Keratinocyte (primary cell): ENCODE measurements around the gene BCAR3. TPM values are rescaled to one million over a fixed set of nuclear protein-coding genes. Genes with fewer than 3 reads are reported as not detected.

Source experiments
- DNase-seq: peaks from one replicate; pipeline ENCODE4 v3.0.0-alpha.2; 2011; ENCODE audit warnings: low read depth, missing footprints, low spot score
- FAIRE-seq: peaks from 2 replicates; lab custom pipeline; 2011; peaks lifted over from hg19 to GRCh38; lab: Jason Lieb, UNC
- H2AFZ ChIP-seq: 2 replicates; pipeline ENCODE4 v1.6.0; 2012; ENCODE audit warnings: low read length, control low read depth, inconsistent platforms; ENCODE audit not compliant: control insufficient read depth
- H3K27ac ChIP-seq: 2 replicates; pipeline ENCODE4 v1.5.1; 2011; ENCODE audit warnings: low read length; ENCODE audit not compliant: control insufficient read depth, insufficient read depth
- H3K27me3 ChIP-seq: 3 replicates; pipeline ENCODE4 v1.6.0; 2011; ENCODE audit warnings: low read length; ENCODE audit not compliant: control insufficient read depth, insufficient read depth; ENCODE audit errors: extremely low read depth
- H3K36me3 ChIP-seq, 2 experiments: 2 replicates in 1 of 2; 3 replicates in 1 of 2; pipeline ENCODE4 v1.5.1; 2011; ENCODE audit warnings: low read length in 2 of 2, mild to moderate bottlenecking in 1 of 2; ENCODE audit not compliant: control insufficient read depth in 2 of 2, insufficient read depth in 2 of 2; ENCODE audit errors: extremely low read depth in 1 of 2
- H3K4me1 ChIP-seq: 3 replicates; pipeline ENCODE4 v1.5.1; 2011; ENCODE audit warnings: low read length; ENCODE audit not compliant: control insufficient read depth, insufficient read depth; ENCODE audit errors: extremely low read depth
- H3K4me2 ChIP-seq: 3 replicates; pipeline ENCODE4 v1.6.0; 2011; ENCODE audit warnings: low read depth, low read length; ENCODE audit not compliant: control insufficient read depth, insufficient read depth; ENCODE audit errors: extremely low read depth
- H3K4me3 ChIP-seq, 3 experiments: fragments of 200-600 bp in 1 of 3; sonication (generic) in 1 of 3; 2 replicates in 2 of 3; 3 replicates in 1 of 3; pipeline ENCODE4 v1.5.1; 2011 to 2016; ENCODE audit warnings: low read length in 3 of 3, mild to moderate bottlenecking in 3 of 3, control low read depth in 2 of 3, inconsistent platforms in 1 of 3, low read depth in 1 of 3, mixed read lengths in 1 of 3, mixed run types in 1 of 3, moderate library complexity in 1 of 3; ENCODE audit not compliant: control insufficient read depth in 2 of 3, insufficient read depth in 2 of 3; ENCODE audit errors: extremely low read depth in 1 of 3
- H3K79me2 ChIP-seq: 2 replicates; pipeline ENCODE4 v1.6.0; 2012; ENCODE audit warnings: low read length; ENCODE audit not compliant: control insufficient read depth, insufficient read depth
- H3K9ac ChIP-seq: 3 replicates; pipeline ENCODE4 v1.6.0; 2011; ENCODE audit warnings: low read length; ENCODE audit not compliant: control insufficient read depth, insufficient read depth; ENCODE audit errors: extremely low read depth
- H3K9me1 ChIP-seq: 3 replicates; pipeline ENCODE4 v1.6.0; 2011; ENCODE audit warnings: low read length; ENCODE audit not compliant: control insufficient read depth, insufficient read depth; ENCODE audit errors: extremely low read depth
- H3K9me3 ChIP-seq: 2 replicates; pipeline ENCODE4 v1.5.1; 2012; ENCODE audit warnings: low read depth, low read length; ENCODE audit not compliant: control insufficient read depth
- H4K20me1 ChIP-seq: 3 replicates; pipeline ENCODE4 v1.6.0; 2011; ENCODE audit warnings: low read length; ENCODE audit not compliant: control insufficient read depth, insufficient read depth; ENCODE audit errors: extremely low read depth
- CTCF ChIP-seq, 3 experiments: IDR thresholded peaks in 1 of 3; conservative IDR thresholded peaks in 1 of 3; optimal IDR thresholded peaks in 1 of 3; 2 replicates in 2 of 3; 3 replicates in 1 of 3; pipeline versions ENCODE3 to v1.5.1; 2011; ENCODE audit warnings: low read length in 3 of 3, mild to moderate bottlenecking in 3 of 3, moderate library complexity in 2 of 3, control low read depth in 1 of 3, inconsistent platforms in 1 of 3; ENCODE audit not compliant: insufficient read depth in 2 of 3; ENCODE audit errors: extremely low read depth in 1 of 3
- EZH2 ChIP-seq: IDR thresholded peaks from one replicate; pipeline ENCODE4 v1.6.1; 2012; ENCODE audit warnings: inconsistent platforms, mild to moderate bottlenecking, low read length, moderate library complexity
- dilution Hi-C: fragments of 300-500 bp; cut with MboI; formaldehyde crosslinking; loops from one replicate; pipeline ENCODE4 v1.7.0; 2020; ENCODE audit warnings: low sequenced_read_pairs; ENCODE audit not compliant: extremely low pct_ligation_motif_present
- polyA plus RNA-seq, 5 experiments: library from polyadenylated mRNA; depleted of rRNA in 3 of 5; stranded (reverse) in 3 of 5; stranded (forward) in 1 of 5; unstranded in 1 of 5; fragments of >200 nt; gene quantifications; 1 replicate in 1 of 5; 2 replicates in 3 of 5; 3 replicates in 1 of 5; pipeline versions ENCODE4 v1.2.1 to v1.2.3, GENCODE V29; 2011 to 2012; ENCODE audit warnings: missing spikeins in 2 of 5, low read depth in 1 of 5, low replicate concordance in 1 of 5

BCAR3 gene
- polyA plus RNA-seq, 1 donor (not counting 4 experiments of a cell fraction or from before 2014, with no cell fraction given): 77.2 TPM

GRCh38 chr1:93567255-93567918, 114.2 kb downstream of the BCAR3 start:
- Histone ChIP-seq H3K9me3 (no peaks in the 10 kb centered on the region), H3K4me2 (no peak overlapping the region), H3K9ac (no peak overlapping the region), H3K27me3 (no peaks in the 10 kb centered on the region), H3K79me2 (peaks cover 24% of the 10 kb centered on the region), H2AFZ (no peak overlapping the region), H3K9me1 (no peaks in the 10 kb centered on the region), H3K4me1 (peaks cover 6% of the 10 kb centered on the region), H3K27ac (peak overlapping the region; percentile 66), H4K20me1 (peaks cover 11% of the 10 kb centered on the region), H3K4me3 (no peak overlapping the region), H3K36me3 (peaks cover 37 to 59% of the 10 kb centered on the region in 2 experiments)
- no peak for DNase-seq
- no peak for TF ChIP-seq CTCF (optimal IDR thresholded peaks at IDR 0.05 in 1 of 3, IDR thresholded peaks at IDR 0.05 in 1 of 3, conservative IDR thresholded peaks at IDR 0.05 in 1 of 3; ENCODE audit: extremely low read depth in 1 of 3, insufficient read depth in 2 of 3, low read length in 3 of 3)
- TF ChIP-seq EZH2: no peak
- FAIRE-seq: peak; percentile 98
- dilution Hi-C loops: no loop called here

GRCh38 chr1:93566227-93566626, 115.4 kb downstream of the BCAR3 start:
- Histone ChIP-seq H3K9me3 (no peaks in the 10 kb centered on the region), H4K20me1 (peaks cover 11% of the 10 kb centered on the region), H3K9ac (no peak overlapping the region), H3K36me3 (peaks cover 38 to 58% of the 10 kb centered on the region in 2 experiments), H3K79me2 (peaks cover 18% of the 10 kb centered on the region), H3K4me3 (no peak overlapping the region), H3K9me1 (no peaks in the 10 kb centered on the region), H3K4me2 (no peak overlapping the region), H3K27ac (no peak overlapping the region), H3K4me1 (peaks cover 6% of the 10 kb centered on the region), H3K27me3 (no peaks in the 10 kb centered on the region), H2AFZ (no peak overlapping the region)
- DNase-seq (no peak), FAIRE-seq (no peak)
- dilution Hi-C loops: no loop called here
- no peak for TF ChIP-seq EZH2
- no peak for TF ChIP-seq CTCF (optimal IDR thresholded peaks at IDR 0.05 in 1 of 3, IDR thresholded peaks at IDR 0.05 in 1 of 3, conservative IDR thresholded peaks at IDR 0.05 in 1 of 3; ENCODE audit: extremely low read depth in 1 of 3, insufficient read depth in 2 of 3, low read length in 3 of 3)
